CD4-positive, alpha-beta T cell treated with Interleukin-12 subunit alpha and Interleukin-12 subunit beta, for 1 hour (primary cell): Measurements from ENCODE around the gene ACAP3.

Source experiments
- DNase-seq: peaks from one replicate; pipeline ENCODE4 v3.0.0-alpha.2; 2020

The ACAP3 gene

DNA sequence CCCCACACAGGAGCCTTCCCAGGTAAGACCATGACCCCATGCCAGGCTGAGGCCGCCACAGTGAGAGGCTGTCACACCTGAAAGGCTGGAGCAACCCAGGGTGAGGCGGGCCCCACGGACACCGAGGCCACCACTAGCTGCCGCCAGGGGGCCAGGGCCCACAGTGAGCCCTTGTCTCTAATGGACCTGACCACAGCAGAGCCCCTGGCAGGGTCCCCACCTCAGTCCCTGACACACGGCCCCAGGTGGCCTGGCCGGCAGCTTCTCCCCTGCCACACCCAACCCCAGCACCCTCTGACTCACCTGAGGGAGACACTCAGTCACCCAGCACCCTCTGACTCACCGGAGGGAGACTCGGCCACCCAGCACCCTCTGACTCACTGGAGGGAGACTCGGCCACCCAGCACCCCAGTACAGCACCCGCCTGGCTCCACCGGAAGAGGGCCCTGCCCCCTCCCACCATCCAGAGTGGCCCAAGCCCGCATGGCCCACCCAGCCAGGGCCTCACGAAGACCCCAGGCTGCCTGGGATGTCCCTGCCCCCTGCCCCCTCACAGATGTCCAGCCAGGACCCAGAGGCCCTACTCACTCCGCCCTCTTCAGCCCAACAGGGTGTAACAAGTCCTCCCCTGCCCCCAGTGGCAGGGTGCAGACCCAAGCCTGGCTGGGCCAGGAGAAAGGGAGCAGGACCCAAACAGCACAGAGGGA is 37.1 kb upstream of the ACAP3 start:
- no peak for DNase-seq

DNA sequence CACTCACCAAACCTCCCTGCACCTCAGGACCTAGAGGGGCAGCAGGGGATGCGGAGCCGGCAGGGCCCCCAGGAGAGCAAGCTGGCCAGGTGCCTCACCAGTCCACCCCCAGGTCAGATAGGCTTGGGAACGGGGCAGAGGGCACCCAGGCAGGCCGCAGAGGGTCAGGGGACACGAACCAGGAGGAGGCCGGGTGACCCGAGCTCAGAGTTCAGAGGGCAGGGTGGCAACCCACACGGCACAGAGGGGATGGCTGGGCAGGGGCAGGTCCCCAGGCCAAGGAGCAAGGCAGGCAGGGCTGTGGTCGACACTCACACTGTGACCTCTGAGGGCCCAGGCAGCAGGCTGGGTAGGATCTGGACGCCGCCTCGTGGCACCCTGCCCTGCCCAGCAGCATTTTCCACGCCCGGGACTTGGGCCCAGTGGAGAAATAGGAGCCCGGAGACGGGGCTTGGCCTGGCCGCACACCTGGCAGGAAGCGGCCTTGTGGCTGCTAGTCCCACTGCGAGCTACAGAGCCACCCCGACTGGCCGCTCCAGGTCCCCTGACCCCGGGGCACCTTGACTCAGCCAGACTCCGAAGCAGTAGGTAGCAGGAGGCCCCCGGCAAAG is 36.2 kb upstream of the ACAP3 start:
- DNase-seq, result no peak

DNA sequence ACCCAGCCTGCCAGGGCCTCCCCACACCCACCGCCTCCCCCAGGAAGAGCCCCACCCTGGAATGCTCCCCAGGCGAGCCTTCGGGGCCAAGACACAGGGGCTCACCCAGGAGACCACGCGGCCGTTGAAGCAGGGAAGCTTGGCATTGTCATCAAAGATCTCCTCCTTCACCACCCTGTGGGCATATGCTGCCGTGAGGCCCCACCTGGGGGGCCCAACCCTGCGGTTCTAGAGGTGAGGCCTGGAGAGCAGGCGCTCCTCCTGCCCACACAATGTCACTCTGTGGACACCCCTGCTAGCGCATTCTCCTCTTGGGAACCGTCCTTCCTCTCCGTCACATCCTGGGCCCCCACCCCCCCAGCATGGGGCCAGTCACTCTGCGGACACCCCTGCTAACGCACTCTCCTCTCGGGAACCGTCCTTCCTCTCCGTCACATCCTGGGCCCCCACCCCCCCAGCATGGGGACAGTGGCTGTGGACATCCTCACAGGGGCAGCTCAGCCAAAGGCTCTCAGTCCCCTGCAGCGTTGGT is 34.9 kb upstream of the ACAP3 start:
- DNase-seq, result no peak

DNA sequence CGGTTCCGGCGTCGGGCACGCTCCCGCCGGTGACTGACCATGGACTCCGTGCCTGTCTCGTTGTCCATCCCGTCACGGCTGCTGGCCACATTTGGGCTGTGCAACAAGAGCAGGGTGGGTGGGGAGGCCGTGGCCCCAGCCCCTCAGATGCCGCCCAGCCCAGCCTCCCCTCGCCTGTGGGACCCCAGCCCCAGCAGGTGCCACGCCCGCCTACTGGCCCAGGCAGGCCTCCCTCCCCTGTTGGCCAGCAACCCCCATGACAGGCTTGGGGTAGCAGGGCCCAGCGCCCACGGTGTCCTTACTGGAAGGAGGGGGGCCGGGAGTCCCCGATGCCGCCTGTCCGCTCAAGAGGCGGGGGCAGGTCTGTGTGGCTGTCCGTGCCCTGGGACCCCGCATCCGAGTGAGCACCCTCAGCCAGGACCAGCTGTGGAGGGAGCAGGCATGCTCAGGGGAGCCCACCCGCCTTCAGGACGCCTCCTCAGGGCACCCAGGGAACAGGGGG is 34.4 kb upstream of the ACAP3 start:
- DNase-seq, result no peak

DNA sequence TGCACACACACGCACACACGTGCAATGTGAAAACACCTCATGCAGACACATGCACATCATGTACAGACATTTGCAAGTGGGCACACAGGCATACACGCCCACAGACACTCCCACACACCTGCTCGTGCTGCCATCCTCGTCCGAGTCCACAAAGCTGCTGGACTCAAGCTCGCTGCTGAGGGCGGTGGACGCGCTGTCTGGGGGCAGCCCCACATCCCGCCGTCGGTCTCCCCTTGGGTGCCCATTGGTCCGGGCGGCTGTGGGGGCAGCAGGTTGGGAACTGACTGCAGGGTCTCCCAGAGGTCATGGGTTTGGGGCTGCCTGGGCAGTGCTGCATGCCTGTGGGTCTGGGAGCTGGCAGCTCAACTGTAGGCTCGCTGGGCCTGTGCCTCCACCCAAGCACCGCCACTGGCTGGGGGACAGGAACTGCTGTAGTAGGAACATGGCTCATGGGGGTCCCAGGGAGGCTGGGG is 33.9 kb upstream of the ACAP3 start:
- DNase-seq, result no peak

DNA sequence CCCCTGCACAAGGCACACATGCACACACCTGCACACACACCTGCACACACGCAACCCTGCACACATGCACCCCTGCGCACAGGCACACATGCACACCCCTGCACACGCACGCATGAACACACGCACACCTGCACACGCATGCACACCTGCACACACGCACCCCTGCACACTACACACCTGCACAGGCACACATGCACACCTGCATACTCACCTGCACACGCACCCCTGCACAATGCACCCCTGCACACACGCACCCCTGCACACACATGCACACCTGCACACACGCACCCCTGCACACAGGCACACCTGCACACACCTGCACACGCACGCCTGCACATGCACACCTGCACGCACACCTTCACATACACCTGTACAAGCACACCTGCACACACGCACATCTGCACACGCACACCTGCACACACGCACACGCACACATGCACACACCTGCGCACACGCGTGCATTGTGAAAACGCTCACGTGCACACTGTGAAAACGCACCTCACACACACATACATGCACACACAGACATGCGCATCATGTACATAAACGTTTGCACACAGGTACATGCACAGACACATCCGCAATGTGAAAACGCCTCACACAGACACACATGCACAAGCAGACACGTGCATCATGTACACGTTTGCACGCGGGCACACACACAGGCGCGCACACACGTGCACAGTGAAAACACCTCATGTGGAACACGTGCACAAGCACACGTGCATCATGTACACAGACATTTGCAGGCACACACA is 33.2 kb upstream of the ACAP3 start:
- no peak for DNase-seq

DNA sequence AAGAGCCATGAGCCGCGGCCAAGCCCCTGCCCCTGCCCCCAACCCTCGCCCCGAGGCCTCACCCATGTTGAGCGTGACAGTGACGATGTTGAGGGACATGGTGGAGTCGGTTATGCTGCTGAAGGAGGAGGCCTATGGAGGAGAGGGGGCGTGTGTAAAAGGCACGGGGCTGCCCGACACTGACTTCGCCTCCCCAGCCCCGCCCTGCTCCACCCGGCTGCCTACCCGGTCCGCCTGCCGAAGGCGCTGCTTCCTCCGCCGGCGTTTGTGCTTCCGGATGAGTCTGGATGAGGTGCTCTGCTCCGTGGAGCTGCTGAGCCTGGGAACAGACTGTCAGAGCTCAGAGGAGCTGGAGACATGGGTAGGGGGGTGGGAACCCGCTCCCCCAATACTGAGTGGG is 32.5 kb upstream of the ACAP3 start:
- DNase-seq, result no peak

DNA sequence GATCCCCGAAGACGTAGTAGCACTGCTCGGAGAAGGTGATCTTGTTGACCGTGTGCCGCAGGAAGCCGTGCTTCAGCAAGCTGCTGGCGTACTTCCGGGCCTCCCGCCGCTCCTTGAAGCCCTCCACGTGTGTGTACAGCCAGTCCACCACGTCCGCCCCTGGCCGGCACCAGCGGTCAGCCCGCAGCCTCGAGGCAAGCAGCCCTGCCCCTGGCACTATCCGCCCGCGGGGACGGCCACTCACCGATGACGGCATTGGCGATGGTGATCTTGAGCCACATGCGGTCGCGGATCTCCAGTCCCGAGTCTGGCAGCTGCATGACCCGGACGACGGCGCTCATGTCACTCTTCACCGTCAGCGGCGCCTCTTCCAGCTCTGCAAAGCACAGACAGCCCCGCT is 30.5 kb upstream of the ACAP3 start:
- no peak for DNase-seq

DNA sequence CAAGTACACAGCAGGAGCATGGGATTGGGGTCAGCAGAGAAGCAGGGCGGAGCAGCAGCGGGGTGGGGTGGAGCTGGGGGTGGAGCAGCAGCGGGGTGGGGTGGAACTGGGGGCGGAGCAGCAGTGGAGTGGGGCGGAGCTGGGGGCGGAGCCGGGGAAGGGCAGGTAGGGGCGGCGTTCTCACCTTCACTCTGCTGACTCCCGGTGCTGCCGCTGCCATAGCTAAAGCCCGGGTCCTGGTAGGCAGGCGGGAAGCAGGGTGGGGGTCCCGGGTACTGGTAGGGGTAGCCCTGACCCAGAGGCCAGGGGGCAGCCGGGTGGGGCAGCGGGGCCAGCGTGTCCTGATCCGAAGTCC is 30.0 kb upstream of the ACAP3 start:
- DNase-seq, result peak; percentile 39

DNA sequence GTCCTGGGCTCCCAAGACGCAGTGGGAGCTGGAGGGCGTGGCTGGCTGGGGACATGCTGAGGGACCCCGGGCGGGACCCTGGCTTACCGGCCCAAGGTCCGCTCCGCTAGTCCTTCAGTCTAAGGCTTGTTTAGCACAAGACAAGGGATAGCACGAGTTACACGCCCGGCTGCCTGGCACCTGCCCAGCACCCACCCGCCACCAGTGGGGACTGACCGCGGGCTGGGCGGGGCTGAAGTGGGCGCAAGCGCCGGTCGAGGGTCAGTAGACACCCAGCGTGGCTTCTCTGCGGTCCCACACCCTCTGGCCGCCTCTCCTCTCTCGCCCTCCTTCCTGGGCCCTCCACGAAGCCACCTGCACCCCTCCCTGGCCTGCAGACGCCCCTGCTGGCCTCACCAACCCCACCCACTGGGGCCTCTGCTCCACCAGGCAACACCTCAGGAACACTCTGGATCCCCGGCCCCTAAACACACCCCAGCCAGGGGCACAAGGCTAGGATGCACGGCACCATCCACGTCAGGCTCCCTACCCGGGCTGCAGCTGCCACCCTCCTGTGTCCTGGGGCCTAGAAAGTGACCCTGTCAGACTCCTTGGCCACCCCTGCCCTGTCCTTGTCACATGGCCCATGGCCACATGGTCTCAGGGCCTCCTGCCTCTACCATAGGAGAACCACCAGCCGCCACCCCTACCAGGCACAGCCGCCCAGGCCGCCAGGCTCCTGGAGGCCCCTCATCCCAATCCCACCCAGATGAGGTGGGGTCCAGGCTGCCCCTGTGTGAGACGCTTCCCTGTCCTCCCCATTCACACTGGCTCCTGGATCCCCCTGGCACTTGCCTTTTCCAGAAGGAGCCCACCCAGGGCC is 29.4 kb upstream of the ACAP3 start:
- DNase-seq, result no peak

DNA sequence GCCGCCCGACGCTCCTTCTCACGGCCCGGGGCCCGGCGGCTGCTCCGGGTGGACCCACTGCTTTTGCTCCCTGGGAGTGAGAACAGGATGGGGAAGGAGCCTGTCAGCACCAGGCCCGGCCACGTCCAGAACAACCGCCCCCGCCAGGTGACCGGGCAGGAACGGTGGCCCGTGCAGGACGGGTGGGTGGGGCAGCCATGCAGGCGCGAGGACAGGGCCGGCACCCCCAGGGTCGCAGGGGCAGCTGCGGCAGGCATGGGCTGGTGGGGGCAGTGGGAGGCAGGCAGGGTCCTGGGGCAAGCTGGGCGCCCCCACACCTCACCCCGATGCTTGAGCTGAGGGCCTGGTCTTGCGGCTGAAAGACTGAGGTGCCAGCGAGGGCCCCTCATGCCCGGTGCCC is 28.7 kb upstream of the ACAP3 start:
- DNase-seq, result no peak

DNA sequence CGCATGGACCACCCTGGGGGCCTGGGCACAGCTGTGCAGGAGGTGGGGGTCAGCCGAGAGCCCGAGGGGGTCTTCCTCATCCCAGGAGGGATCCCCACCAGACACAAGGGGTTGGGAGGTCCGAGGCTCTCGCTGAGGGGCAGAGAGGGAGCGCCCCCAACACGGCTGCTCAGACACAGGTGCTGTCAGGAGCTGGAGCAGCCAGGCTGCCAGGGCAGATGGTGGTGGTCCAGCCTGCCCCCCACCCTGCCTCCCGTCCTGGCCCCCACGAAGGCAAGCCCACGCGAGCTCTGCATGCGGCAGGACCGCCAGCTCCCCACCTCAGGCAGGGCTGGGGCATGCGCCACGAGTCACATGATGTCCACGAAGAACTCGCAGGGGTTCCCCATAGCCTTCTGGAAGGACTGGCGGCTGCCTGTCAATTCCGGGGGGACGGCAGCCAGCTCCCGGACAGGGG is 28.1 kb upstream of the ACAP3 start:
- DNase-seq, result no peak

DNA sequence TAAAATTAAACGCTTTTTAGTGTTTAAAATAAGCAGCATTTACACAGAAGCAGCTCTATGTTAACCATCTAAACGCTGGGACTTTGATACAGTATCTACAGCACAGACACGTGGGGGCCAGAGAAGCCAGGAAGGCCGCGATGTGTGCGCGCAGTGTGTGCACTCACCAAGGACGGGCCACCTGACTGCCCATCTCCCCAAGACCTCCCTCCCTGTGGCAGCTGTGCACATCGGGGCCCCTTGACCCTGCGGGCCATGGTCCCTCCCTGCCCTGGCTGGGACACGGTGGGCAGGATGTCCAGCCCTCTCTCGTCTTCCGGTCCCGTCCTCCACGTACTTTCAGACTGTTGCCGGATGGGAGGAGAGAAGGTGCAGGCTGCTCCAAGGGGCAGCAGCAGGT is 27.6 kb upstream of the ACAP3 start:
- no peak for DNase-seq

DNA sequence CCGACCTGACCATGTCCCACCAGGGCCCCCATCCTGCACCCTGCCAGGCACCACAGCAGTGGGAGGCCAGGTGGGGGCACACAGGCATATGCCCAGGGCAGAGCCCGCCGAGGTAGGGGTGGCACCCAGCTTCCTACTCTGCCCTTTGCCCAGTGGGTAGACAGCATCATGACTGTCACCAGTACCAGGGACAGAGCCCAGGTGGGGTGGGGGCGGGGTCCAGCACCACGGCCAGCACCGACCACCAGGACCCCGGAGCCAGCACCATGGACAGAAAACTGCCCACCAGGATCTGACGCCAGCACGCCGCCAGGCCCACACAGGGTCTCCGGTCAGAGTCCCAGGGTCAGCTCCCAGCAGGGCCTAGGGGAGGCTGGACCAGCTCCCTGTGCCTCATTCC is 27.1 kb upstream of the ACAP3 start:
- no peak for DNase-seq

DNA sequence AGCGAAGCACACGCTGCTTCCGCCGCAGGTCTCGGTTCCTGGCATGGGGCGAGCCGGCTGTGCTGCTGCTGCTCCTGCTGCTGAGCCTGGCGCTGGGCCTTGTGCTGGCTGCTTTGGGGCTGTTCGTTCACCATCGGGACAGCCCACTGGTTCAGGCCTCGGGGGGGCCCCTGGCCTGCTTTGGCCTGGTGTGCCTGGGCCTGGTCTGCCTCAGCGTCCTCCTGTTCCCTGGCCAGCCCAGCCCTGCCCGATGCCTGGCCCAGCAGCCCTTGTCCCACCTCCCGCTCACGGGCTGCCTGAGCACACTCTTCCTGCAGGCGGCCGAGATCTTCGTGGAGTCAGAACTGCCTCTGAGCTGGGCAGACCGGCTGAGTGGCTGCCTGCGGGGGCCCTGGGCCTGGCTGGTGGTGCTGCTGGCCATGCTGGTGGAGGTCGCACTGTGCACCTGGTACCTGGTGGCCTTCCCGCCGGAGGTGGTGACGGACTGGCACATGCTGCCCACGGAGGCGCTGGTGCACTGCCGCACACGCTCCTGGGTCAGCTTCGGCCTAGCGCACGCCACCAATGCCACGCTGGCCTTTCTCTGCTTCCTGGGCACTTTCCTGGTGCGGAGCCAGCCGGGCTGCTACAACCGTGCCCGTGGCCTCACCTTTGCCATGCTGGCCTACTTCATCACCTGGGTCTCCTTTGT is 26.0 kb upstream of the ACAP3 start:
- DNase-seq, result no peak

DNA sequence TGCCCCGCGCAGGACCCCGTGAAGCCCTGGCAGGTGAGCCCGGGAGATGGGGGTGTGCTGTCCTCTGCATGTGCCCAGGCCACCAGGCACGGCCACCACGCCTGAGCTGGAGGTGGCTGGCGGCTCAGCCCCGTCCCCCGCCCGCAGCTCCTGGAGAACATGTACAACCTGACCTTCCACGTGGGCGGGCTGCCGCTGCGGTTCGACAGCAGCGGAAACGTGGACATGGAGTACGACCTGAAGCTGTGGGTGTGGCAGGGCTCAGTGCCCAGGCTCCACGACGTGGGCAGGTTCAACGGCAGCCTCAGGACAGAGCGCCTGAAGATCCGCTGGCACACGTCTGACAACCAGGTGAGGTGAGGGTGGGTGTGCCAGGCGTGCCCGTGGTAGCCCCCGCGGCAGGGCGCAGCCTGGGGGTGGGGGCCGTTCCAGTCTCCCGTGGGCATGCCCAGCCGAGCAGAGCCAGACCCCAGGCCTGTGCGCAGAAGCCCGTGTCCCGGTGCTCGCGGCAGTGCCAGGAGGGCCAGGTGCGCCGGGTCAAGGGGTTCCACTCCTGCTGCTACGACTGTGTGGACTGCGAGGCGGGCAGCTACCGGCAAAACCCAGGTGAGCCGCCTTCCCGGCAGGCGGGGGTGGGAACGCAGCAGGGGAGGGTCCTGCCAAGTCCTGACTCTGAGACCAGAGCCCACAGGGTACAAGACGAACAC is 25.2 kb upstream of the ACAP3 start:
- DNase-seq, result no peak

DNA sequence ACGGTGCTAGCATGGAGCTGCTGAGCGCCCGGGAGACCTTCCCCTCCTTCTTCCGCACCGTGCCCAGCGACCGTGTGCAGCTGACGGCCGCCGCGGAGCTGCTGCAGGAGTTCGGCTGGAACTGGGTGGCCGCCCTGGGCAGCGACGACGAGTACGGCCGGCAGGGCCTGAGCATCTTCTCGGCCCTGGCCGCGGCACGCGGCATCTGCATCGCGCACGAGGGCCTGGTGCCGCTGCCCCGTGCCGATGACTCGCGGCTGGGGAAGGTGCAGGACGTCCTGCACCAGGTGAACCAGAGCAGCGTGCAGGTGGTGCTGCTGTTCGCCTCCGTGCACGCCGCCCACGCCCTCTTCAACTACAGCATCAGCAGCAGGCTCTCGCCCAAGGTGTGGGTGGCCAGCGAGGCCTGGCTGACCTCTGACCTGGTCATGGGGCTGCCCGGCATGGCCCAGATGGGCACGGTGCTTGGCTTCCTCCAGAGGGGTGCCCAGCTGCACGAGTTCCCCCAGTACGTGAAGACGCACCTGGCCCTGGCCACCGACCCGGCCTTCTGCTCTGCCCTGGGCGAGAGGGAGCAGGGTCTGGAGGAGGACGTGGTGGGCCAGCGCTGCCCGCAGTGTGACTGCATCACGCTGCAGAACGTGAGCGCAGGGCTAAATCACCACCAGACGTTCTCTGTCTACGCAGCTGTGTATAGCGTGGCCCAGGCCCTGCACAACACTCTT is 24.5 kb upstream of the ACAP3 start:
- DNase-seq, result no peak

DNA sequence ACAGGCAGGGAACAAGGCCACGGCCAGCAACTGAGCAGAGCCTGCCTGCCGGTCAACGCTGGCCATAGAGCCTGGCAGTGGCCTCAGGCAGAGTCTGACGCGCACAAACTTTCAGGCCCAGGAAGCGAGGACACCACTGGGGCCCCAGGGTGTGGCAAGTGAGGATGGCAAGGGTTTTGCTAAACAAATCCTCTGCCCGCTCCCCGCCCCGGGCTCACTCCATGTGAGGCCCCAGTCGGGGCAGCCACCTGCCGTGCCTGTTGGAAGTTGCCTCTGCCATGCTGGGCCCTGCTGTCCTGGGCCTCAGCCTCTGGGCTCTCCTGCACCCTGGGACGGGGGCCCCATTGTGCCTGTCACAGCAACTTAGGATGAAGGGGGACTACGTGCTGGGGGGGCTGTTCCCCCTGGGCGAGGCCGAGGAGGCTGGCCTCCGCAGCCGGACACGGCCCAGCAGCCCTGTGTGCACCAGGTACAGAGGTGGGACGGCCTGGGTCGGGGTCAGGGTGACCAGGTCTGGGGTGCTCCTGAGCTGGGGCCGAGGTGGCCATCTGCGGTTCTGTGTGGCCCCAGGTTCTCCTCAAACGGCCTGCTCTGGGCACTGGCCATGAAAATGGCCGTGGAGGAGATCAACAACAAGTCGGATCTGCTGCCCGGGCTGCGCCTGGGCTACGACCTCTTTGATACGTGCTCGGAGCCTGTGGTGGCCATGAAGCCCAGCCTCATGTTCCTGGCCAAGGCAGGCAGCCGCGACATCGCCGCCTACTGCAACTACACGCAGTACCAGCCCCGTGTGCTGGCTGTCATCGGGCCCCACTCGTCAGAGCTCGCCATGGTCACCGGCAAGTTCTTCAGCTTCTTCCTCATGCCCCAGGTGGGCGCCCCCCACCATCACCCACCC is 23.6 kb upstream of the ACAP3 start, which contains the start of gene TAS1R3:
TAS1R3 (plus strand) TSS at position 213 of the 898 bp plus-strand sequence; CDS start at position 279, 66 bp downstream.
- DNase-seq, result no peak

DNA sequence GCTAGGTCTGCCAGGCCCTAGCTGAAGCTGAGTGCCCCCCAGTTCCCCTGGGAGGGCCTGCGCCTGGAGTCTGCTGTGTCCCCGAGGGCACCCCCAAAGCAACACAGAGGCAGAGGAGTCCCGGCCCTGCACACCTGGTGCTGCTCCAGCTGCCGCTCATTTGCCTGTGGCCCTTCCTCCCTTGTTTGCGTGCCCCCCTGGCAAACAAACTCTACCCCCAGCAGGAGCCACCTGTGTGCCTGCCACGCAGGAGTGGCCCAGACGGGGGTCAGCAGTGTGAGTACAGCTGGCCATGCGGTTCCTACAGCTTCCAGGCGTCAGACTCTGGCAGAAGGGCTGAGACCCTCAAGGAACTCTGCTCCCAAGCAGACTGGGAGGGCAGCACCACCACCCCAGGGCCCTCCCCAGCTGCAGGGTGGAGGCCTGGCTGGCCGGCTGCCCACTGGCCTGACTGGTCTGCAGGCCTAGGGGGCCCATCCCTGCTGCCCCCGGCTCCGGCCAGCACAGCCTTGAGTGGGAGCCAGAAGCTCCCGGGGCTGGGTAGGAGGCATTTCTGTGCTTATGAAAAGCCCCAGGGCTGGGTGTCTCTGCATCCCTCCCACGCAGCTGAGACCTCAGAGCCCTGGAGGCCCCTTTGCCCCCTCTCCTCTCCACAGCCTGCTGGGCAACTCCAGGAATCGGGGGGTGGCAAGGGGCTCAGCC is 22.8 kb upstream of the ACAP3 start:
- DNase-seq, result no peak
